D721Med (cell line): Measurements from ENCODE around the gene KRTAP11-1.

Source experiments
- DNase-seq: peaks from one replicate; pipeline ENCODE4 v3.0.0; 2011; ENCODE audit warnings: low spot score; ENCODE audit not compliant: insufficient read length
- FAIRE-seq: peaks from 2 replicates; lab custom pipeline; 2011; peaks lifted over from hg19 to GRCh38; lab: Jason Lieb, UNC
- CTCF ChIP-seq: IDR thresholded peaks from 2 replicates; pipeline ENCODE4 v1.5.1; 2012; ENCODE audit warnings: mild to moderate bottlenecking, control low read depth; ENCODE audit not compliant: insufficient read depth; ENCODE audit errors: missing control alignments

KRTAP11-1 gene

GRCh38 chr21:30881480-30881879, at the start of gene KRTAP11-1:
Gene KRTAP11-1 (minus strand): TSS chr21:30881580. CDS start chr21:30881524, 56 bp downstream.
- DNase-seq = no peak
- no peak for FAIRE-seq
- TF ChIP-seq CTCF = no peak

- DNase-seq = no peak
- no peak for FAIRE-seq
- TF ChIP-seq CTCF = no peak
Measured at GRCh38 chr21:30924146-30924700, 42.8 kb upstream of the KRTAP11-1 start.

GRCh38 chr21:30921129-30921528, 39.7 kb upstream of the KRTAP11-1 start:
- FAIRE-seq (no peak), DNase-seq (no peak)
- no peak for TF ChIP-seq CTCF

GRCh38 chr21:30917557-30917956, 36.2 kb upstream of the KRTAP11-1 start:
- TF ChIP-seq CTCF = no peak
- no peak for FAIRE-seq
- no peak for DNase-seq

- FAIRE-seq (no peak), DNase-seq (no peak)
- TF ChIP-seq CTCF = no peak
Measured at GRCh38 chr21:30900881-30901280, 19.5 kb upstream of the KRTAP11-1 start.

- FAIRE-seq = no peak
- TF ChIP-seq CTCF = no peak
- DNase-seq = no peak
Measured at GRCh38 chr21:30882866-30883597, 1.7 kb upstream of the KRTAP11-1 start.

- FAIRE-seq (no peak), DNase-seq (no peak)
Measured at GRCh38 chr21:30880914-30881313, 466 bp downstream of the KRTAP11-1 start.

More at GRCh38 chr21:30880914-30881313, 466 bp downstream of the KRTAP11-1 start:
- TF ChIP-seq CTCF = no peak
